HepG2 (cell line): ENCODE measurements around the gene CTSW. TPM values are rescaled to one million over a fixed set of nuclear protein-coding genes. Genes with fewer than 3 reads are reported as not detected.

ENCODE experiments used
- ATF7-NPFF ChIP-seq: sonication (generic); formaldehyde crosslinking; IDR thresholded peaks from 2 replicates; pipeline ENCODE4 v1.8.1; 2023; ENCODE audit warnings: mild to moderate bottlenecking, low read depth, missing genetic modification reagents, moderate library complexity
- CBX1 ChIP-seq: IDR thresholded peaks from one replicate; pipeline ENCODE4 v1.6.1; 2016; ENCODE audit warnings: antibody characterized with exemption, low read depth
- CREB1 ChIP-seq, 2 experiments: fragments of 450-650 bp in 1 of 2; IDR thresholded peaks; 2 replicates each; pipeline ENCODE4 v1.6.1; 2016 to 2017; ENCODE audit warnings: control low read depth in 1 of 2, mild to moderate bottlenecking in 1 of 2, missing compliant biosample characterization in 1 of 2, missing genetic modification characterization in 1 of 2
- FOXK2 ChIP-seq: fragments of 450-650 bp; IDR thresholded peaks from 2 replicates; pipeline ENCODE4 v1.6.1; 2016
- GABPB1 ChIP-seq: IDR thresholded peaks from 2 replicates; pipeline ENCODE4 v1.6.1; 2016; ENCODE audit warnings: mild to moderate bottlenecking, missing genetic modification reagents, moderate library complexity, missing compliant biosample characterization
- MXI1 ChIP-seq: IDR thresholded peaks from 3 replicates; pipeline ENCODE4 v1.6.1; 2012; ENCODE audit warnings: low read depth, low read length, inconsistent platforms, borderline replicate concordance
- NR2F6 ChIP-seq, 2 experiments: IDR thresholded peaks; 2 replicates each; pipeline ENCODE4 v1.6.1; 2016; ENCODE audit warnings: antibody characterized with exemption in 1 of 2, mild to moderate bottlenecking in 1 of 2
- PHF8 ChIP-seq: sonication (generic); formaldehyde crosslinking; IDR thresholded peaks from 2 replicates; pipeline ENCODE4 v1.5.0; 2020; ENCODE audit warnings: missing genetic modification reagents
- PLRG1 ChIP-seq: fragments of 450-650 bp; conservative IDR thresholded peaks from 2 replicates; pipeline ENCODE4 v1.6.1; 2016
- RARG ChIP-seq: sonication (generic); formaldehyde crosslinking; IDR thresholded peaks from 2 replicates; pipeline ENCODE4 v1.4.0; 2020; ENCODE audit warnings: low read depth, mild to moderate bottlenecking, missing genetic modification reagents
- RBAK ChIP-seq: sonication (generic); formaldehyde crosslinking; IDR thresholded peaks from 2 replicates; pipeline ENCODE4 v1.5.1; 2020; ENCODE audit warnings: mild to moderate bottlenecking, missing genetic modification reagents
- SALL1 ChIP-seq: sonication (generic); formaldehyde crosslinking; IDR thresholded peaks from 2 replicates; pipeline ENCODE4 v1.8.0; 2022; ENCODE audit warnings: mild to moderate bottlenecking, missing genetic modification reagents
- SIX4 ChIP-seq: sonication (generic); formaldehyde crosslinking; IDR thresholded peaks from 2 replicates; pipeline ENCODE4 v1.4.0; 2020; ENCODE audit warnings: missing genetic modification reagents
- SYNCRIP ChIP-seq: fragments of 200-400 bp; formaldehyde crosslinking; IDR thresholded peaks from 2 replicates; pipeline ENCODE4 v1.6.1; 2018; ENCODE audit warnings: mild to moderate bottlenecking, low read depth, low read length; ENCODE audit not compliant: insufficient read depth
- TBX2 ChIP-seq: sonication (generic); formaldehyde crosslinking; IDR thresholded peaks from 2 replicates; pipeline ENCODE4 v1.5.0; 2020; ENCODE audit warnings: missing genetic modification reagents, mild to moderate bottlenecking, borderline replicate concordance
- THAP11 ChIP-seq: IDR thresholded peaks from 2 replicates; pipeline ENCODE4 v1.6.1; 2016; ENCODE audit warnings: missing biosample characterization, missing genetic modification reagents
- ZHX2 ChIP-seq, 2 experiments: sonication (generic) in 1 of 2; formaldehyde crosslinking in 1 of 2; IDR thresholded peaks; 2 replicates each; pipeline versions ENCODE4 v1.6.1 to v1.9.0; 2014 to 2022; ENCODE audit warnings: antibody characterized with exemption in 1 of 2, borderline replicate concordance in 1 of 2, inconsistent platforms in 1 of 2, low read depth in 1 of 2, missing genetic modification reagents in 1 of 2
- ZNF383 ChIP-seq: sonication (generic); formaldehyde crosslinking; IDR thresholded peaks from 2 replicates; pipeline ENCODE4 v1.4.0; 2020; ENCODE audit warnings: missing genetic modification reagents, mild to moderate bottlenecking, borderline replicate concordance
- ZNF468 ChIP-seq: sonication (generic); formaldehyde crosslinking; IDR thresholded peaks from 2 replicates; pipeline ENCODE4 v1.8.0; 2022; ENCODE audit warnings: mild to moderate bottlenecking, moderate library complexity, missing genetic modification reagents
- ZNF549 ChIP-seq: sonication (generic); formaldehyde crosslinking; IDR thresholded peaks from 2 replicates; pipeline ENCODE4 v1.5.0; 2020; ENCODE audit warnings: missing genetic modification reagents
- ZNF720 ChIP-seq: sonication (generic); formaldehyde crosslinking; IDR thresholded peaks from 2 replicates; pipeline ENCODE4 v1.4.0; 2020; ENCODE audit warnings: missing genetic modification reagents
- polyA plus RNA-seq, 8 experiments: library from polyadenylated mRNA; depleted of rRNA in 3 of 8; stranded (reverse) in 7 of 8; unstranded in 1 of 8; fragments of >200 nt; fragmentation: Illumina TruSeq in 4 of 8; extraction: Trizol in 4 of 8; gene quantifications; 2 replicates each; pipeline versions ENCODE4 v1.2.1 to v1.2.3, GENCODE V29; 2011 to 2016; ENCODE audit warnings: low read depth in 4 of 8, missing spikeins in 1 of 8, mixed read lengths in 1 of 8; ENCODE audit not compliant: insufficient read depth in 1 of 8
- total RNA-seq, 5 experiments: library from RNA; depleted of rRNA; stranded (reverse); fragments of >200 nt; fragmentation: Illumina TruSeq; extraction: Trizol; gene quantifications; 2 replicates each; pipeline ENCODE4 v1.2.3, GENCODE V29; 2016; ENCODE audit warnings: low read depth in 1 of 5
- TF ChIP-seq, protein P1 (sequence below): sonication (generic); formaldehyde crosslinking; IDR thresholded peaks from 2 replicates; pipeline ENCODE4 v1.5.0; 2020; ENCODE audit warnings: mild to moderate bottlenecking, low read depth, missing genetic modification reagents, borderline replicate concordance
- TF ChIP-seq, protein P2 (sequence below): fragments of 450-650 bp; IDR thresholded peaks from 2 replicates; pipeline ENCODE4 v1.6.1; 2017

The CTSW gene
- total and polyA plus RNA-seq, 2 of the 13 experiments (the other 11 are each of a cell fraction or from before 2014, with no cell fraction given) = 0.09 TPM; not detected in 1

GRCh38 chr11:65890324-65891218, 10.9 kb downstream of the CTSW start, which contains the start of gene CCDC85B (continued):
- TF ChIP-seq ZHX2 (IDR thresholded peaks at IDR 0.05; ENCODE audit: low read depth) (no peak; the same call in 1 of the 2 replicates), ZHX2 (CRISPR knock-in tag; IDR thresholded peaks at IDR 0.05; ENCODE audit: borderline replicate concordance) (peak; percentile 94), GABPB1 (CRISPR knock-in tag) (peak; percentile 68), THAP11 (CRISPR knock-in tag) (peak; percentile 68), ATF7-NPFF (CRISPR knock-in tag) (peak; percentile 79), PHF8 (peak; percentile 67), RBAK (CRISPR knock-in tag) (no peak), TBX2 (CRISPR knock-in tag) (peak; percentile 54), CREB1 (IDR thresholded peaks at IDR 0.05) (peak; percentile 52; the same call in 1 of the 2 replicates), CREB1 (CRISPR knock-in tag; IDR thresholded peaks at IDR 0.05) (no peak), ZNF383 (CRISPR knock-in tag) (peak; percentile 71; the same call in 1 of the 2 replicates), SYNCRIP (no peak), RARG (CRISPR knock-in tag) (no peak), SIX4 (no peak), CBX1 (no peak), MXI1 (peak; percentile 90; the same call in 1 of the 3 replicates), ZNF720 (CRISPR knock-in tag) (no peak), ZNF549 (CRISPR knock-in tag) (no peak), FOXK2 (no peak), SALL1 (CRISPR knock-in tag) (peak; percentile 90), ZNF468 (no peak), PLRG1 (no peak), NR2F6 (IDR thresholded peaks at IDR 0.05) (no peak), NR2F6 (CRISPR knock-in tag; IDR thresholded peaks at IDR 0.05) (no peak)
- TF ChIP-seq, protein P1, sequence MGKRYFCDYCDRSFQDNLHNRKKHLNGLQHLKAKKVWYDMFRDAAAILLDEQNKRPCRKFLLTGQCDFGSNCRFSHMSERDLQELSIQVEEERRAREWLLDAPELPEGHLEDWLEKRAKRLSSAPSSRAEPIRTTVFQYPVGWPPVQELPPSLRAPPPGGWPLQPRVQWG (CRISPR knock-in tag) = no peak
- TF ChIP-seq, protein P2, sequence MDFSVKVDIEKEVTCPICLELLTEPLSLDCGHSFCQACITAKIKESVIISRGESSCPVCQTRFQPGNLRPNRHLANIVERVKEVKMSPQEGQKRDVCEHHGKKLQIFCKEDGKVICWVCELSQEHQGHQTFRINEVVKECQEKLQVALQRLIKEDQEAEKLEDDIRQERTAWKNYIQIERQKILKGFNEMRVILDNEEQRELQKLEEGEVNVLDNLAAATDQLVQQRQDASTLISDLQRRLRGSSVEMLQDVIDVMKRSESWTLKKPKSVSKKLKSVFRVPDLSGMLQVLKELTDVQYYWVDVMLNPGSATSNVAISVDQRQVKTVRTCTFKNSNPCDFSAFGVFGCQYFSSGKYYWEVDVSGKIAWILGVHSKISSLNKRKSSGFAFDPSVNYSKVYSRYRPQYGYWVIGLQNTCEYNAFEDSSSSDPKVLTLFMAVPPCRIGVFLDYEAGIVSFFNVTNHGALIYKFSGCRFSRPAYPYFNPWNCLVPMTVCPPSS = no peak
